ENCODE measurements around the gene MGAT1.

- no peak for TF ChIP-seq CTCF (IDR thresholded peaks at IDR 0.05; ENCODE audit: insufficient read depth, low read depth, low read length)
- TF ChIP-seq EZH2 (IDR thresholded peaks at IDR 0.05; ENCODE audit: insufficient read depth, low read length): no peak
Measured at GRCh38 chr5:180848265-180848664, 45.7 kb upstream of the MGAT1 start.

Data from astrocyte (in vitro differentiated cells and primary cell).